ENCODE measurements around the gene KRT74. TPM values are rescaled to one million over a fixed set of nuclear protein-coding genes. Genes with fewer than 3 reads are reported as not detected.
A peak's percentile ranks its signal among the peaks of the same experiment; 100 is the strongest.

KRT74 gene
- total RNA-seq, 1 donor from 2014 or later = not detected

DNA sequence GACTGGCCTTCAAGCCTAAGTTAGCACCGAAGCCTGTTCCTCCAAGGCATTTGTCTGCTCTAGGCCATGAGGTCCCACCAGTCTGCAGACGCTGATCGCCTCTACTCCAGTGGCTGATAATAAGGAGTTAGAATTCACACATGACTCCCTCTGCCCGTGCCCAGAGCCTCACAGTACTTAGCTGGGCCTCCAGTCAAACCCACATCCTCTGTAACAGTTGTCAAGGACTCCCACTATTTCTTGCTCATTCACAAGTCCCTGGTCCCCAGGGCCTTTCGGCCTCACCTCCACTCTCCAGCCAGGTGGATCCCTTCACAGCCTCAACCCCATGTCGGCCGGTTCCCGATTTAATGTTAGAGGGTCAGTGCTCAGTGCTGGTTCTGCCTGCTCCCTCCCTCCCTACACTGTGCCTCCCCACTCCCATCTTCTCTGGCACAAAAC, 47.1 kb downstream of the KRT74 start:
- Mint-ChIP-seq H3K27me3 (ENCODE audit: low read depth) (peaks cover 31% of the 10 kb centered on the region), H3K27ac (ENCODE audit: unreplicated experiment) (no peak overlapping the region), H3K4me3 (ENCODE audit: unreplicated experiment) (no peak overlapping the region), H3K9me3 (ENCODE audit: low read depth) (no peaks in the 10 kb centered on the region), H3K36me3 (ENCODE audit: low read depth) (no peaks in the 10 kb centered on the region), H3K4me1 (ENCODE audit: low read depth) (peaks cover 6% of the 10 kb centered on the region)
- TF ChIP-seq, protein P1, sequence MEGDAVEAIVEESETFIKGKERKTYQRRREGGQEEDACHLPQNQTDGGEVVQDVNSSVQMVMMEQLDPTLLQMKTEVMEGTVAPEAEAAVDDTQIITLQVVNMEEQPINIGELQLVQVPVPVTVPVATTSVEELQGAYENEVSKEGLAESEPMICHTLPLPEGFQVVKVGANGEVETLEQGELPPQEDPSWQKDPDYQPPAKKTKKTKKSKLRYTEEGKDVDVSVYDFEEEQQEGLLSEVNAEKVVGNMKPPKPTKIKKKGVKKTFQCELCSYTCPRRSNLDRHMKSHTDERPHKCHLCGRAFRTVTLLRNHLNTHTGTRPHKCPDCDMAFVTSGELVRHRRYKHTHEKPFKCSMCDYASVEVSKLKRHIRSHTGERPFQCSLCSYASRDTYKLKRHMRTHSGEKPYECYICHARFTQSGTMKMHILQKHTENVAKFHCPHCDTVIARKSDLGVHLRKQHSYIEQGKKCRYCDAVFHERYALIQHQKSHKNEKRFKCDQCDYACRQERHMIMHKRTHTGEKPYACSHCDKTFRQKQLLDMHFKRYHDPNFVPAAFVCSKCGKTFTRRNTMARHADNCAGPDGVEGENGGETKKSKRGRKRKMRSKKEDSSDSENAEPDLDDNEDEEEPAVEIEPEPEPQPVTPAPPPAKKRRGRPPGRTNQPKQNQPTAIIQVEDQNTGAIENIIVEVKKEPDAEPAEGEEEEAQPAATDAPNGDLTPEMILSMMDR (IDR thresholded peaks at IDR 0.05) = no peak
- no peak for DNase-seq (ENCODE audit: low spot score)

DNA sequence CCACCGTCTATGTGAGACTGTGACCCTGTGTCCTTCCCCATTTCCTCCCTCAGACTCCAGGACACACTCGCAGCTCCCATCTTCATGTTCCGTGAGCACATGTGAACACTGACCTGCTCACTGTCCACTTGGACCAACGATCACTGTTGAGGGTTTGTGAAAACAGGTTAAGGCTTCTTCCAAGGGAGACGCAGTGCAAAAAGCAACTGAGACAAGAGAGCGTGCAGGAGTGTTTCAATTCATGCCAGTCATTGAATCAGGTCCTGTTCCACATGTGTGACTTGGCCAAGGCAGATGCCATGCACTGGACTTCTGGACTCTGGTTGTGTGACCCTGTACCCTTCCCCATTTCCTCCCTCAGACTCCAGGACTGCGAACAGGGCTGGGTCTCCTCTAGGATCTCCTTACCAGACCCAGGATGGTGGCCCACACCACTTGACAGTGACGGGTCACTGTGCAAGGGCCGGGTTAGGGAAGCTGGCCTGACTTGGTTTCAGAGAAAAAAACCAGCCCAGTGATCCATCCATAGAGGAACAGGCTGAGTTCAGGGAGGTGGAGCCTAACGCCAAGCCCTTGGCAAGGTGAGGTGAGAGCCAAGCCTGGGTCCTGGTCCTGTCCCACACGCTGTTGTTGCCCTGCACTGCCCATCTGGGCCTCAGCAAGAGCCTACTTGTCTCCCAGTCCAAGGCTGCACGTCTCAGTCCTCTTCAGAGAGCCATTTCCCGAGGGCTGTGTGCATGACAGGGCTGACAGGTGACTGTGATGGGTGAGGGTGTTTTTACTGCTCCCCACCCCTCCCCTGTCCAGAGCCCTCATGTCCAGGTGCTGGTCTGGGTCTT, 47.8 kb downstream of the KRT74 start:
- Mint-ChIP-seq H3K36me3 (ENCODE audit: low read depth) (no peaks in the 10 kb centered on the region), H3K27me3 (ENCODE audit: low read depth) (peaks cover 31% of the 10 kb centered on the region), H3K27ac (ENCODE audit: unreplicated experiment) (no peak overlapping the region), H3K4me1 (ENCODE audit: low read depth) (peaks cover 11% of the 10 kb centered on the region), H3K9me3 (ENCODE audit: low read depth) (no peaks in the 10 kb centered on the region), H3K4me3 (ENCODE audit: unreplicated experiment) (no peak overlapping the region)
- TF ChIP-seq, protein P1 (IDR thresholded peaks at IDR 0.05) = no peak
- DNase-seq (ENCODE audit: low spot score) = no peak

DNA sequence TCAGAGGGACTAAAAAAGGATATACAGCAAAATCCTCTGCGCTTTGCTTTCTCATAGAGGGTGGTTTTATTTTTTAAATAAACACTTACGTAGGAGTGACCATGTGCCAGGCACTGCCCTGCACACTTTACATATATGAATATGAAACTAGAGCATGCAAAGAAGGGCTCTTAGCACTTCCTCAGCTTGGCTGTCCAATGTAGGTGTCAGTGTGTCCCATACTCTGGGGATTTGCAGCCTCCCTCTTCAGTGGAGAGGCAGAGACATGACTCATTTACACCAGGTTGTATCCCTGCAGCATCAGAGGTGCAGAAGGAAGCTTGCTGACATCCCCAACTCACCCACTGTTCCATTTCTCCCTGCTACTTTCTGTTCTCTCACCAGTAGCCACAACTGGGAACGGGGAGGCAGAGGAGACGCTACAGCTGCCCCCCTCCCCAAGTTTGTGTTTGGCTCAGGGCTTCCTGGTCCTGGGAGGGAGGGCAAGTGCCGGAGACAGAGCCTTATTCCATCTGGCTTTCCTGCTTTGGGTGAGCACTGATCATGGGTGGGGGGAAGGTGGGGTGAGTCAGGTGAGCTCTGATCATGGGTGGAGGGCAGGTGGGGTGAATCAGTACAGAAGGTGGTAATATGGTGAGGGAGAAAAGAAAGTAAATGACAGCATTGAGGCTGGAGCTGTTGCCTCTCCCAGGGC, 48.6 kb downstream of the KRT74 start:
- Mint-ChIP-seq H3K9me3 (ENCODE audit: low read depth) (no peaks in the 10 kb centered on the region), H3K4me3 (ENCODE audit: unreplicated experiment) (no peak overlapping the region), H3K4me1 (ENCODE audit: low read depth) (peaks cover 11% of the 10 kb centered on the region), H3K36me3 (ENCODE audit: low read depth) (no peaks in the 10 kb centered on the region), H3K27me3 (ENCODE audit: low read depth) (peaks cover 31% of the 10 kb centered on the region), H3K27ac (ENCODE audit: unreplicated experiment) (no peak overlapping the region)
- TF ChIP-seq, protein P1 (IDR thresholded peaks at IDR 0.05) = no peak
- no peak for DNase-seq (ENCODE audit: low spot score)

DNA sequence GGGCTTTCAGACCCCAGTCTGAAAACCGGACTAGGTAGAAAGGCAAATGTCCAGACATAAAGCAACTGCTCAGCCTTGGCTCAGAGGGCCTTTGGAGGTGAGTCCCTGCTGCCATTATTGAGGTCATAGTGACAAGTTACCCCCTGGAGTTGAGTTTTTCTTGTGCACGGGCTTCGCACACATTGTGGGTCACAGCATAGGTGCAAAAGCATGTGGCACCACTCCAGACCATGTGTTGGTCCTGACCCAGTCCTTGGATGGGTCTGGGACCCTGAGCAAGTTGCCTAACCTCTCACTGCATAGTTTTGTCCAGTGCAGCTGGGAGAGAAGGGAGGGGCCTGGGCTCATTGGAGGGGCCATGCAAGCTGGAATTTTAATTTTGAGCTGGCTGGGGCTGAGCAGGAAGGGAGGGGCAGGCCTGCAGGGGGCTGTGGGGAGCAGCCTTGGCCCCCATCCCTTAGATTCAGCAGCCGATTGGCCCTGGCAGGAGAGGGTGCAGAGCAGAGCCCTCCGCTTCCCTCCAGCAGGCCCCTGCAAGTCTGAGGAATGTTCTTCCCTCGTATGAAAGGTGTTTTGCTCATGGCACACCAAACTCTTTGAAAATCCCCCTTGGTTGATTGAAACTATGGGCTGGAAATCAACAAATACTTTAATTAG, 49.3 kb downstream of the KRT74 start:
- H3K36me3 Mint-ChIP-seq (ENCODE audit: low read depth) = no peaks in the 10 kb centered on the region
- H3K4me1 Mint-ChIP-seq (ENCODE audit: low read depth) = peaks cover 11% of the 10 kb centered on the region
- H3K4me3 Mint-ChIP-seq (ENCODE audit: unreplicated experiment) = no peak overlapping the region
- no peaks in the 10 kb centered on the region for H3K9me3 Mint-ChIP-seq (ENCODE audit: low read depth)
- peak; percentile 46 for DNase-seq (ENCODE audit: low spot score)
- no peak overlapping the region for H3K27ac Mint-ChIP-seq (ENCODE audit: unreplicated experiment)
- peaks cover 31% of the 10 kb centered on the region for H3K27me3 Mint-ChIP-seq (ENCODE audit: low read depth)
- TF ChIP-seq, protein P1 (IDR thresholded peaks at IDR 0.05) = no peak

DNA sequence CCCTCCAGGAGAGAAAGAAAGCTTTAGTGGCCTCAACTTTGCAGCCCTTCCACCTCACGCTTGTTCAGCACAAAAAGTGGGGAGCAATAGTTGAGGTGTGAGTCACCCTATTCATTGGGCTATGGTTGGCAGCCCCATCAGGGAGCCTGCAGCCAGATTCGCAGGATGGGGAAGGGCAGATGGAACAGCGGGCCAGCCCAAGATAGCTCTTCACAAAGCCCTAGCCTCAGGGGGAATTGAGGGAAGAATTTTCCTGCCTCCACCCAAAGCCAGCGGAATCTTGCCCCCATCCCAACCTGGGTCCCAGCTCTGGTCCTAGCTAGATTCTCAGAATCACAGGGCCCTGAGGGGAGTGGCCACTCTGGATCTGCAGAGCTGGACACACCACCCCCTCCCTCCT, 49.8 kb downstream of the KRT74 start:
- H3K9me3 Mint-ChIP-seq (ENCODE audit: low read depth) = no peaks in the 10 kb centered on the region
- H3K36me3 Mint-ChIP-seq (ENCODE audit: low read depth) = no peaks in the 10 kb centered on the region
- H3K27me3 Mint-ChIP-seq (ENCODE audit: low read depth) = peaks cover 34% of the 10 kb centered on the region
- TF ChIP-seq, protein P1 (IDR thresholded peaks at IDR 0.05) = no peak
- H3K27ac Mint-ChIP-seq (ENCODE audit: unreplicated experiment) = no peak overlapping the region
- peak; percentile 36 for DNase-seq (ENCODE audit: low spot score)
- H3K4me3 Mint-ChIP-seq (ENCODE audit: unreplicated experiment) = no peak overlapping the region
- peaks cover 11% of the 10 kb centered on the region for H3K4me1 Mint-ChIP-seq (ENCODE audit: low read depth)

Data from chondrocyte (in vitro differentiated cells).